HG03354 (cell line): ENCODE data around the gene ATP4A.
"Not testable (repeated sequence)": the region's sequence is repeated elsewhere in the genome, so short reads cannot be mapped to it uniquely, and the experiment has no call there.

ENCODE experiments used
- ATAC-seq: cut with Tn5 transposase; IDR thresholded peaks from one replicate; pipeline ENCODE4 v1.9.1; 2021; ENCODE audit warnings: mild to moderate bottlenecking; ENCODE audit not compliant: unreplicated experiment, poor library complexity, severe bottlenecking

Gene ATP4A

GRCh38 chr19:35563207-35563829, at the start of gene ATP4A:
ATP4A (minus strand) TSS chr19:35563658; CDS start chr19:35563629, 29 bp downstream.
- ATAC-seq, result no peak

- ATAC-seq, result peak; percentile 84
Measured at GRCh38 chr19:35612559-35613321, 49.3 kb upstream of the ATP4A start, which contains the start of gene HAUS5. HAUS5 (plus strand) TSS chr19:35612735; CDS start chr19:35612795, 60 bp downstream.

- ATAC-seq, result no peak
Measured at GRCh38 chr19:35612224-35612558, 48.7 kb upstream of the ATP4A start.

GRCh38 chr19:35609851-35610353, 46.4 kb upstream of the ATP4A start:
- no peak for ATAC-seq

- ATAC-seq, result no peak
Measured at GRCh38 chr19:35608251-35608650, 44.8 kb upstream of the ATP4A start.

GRCh38 chr19:35607661-35608060, 44.2 kb upstream of the ATP4A start:
- no peak for ATAC-seq

GRCh38 chr19:35607170-35607569, 43.7 kb upstream of the ATP4A start:
- ATAC-seq, result not testable (repeated sequence)

- not testable (repeated sequence) for ATAC-seq
Measured at GRCh38 chr19:35604436-35604835, 41.0 kb upstream of the ATP4A start.

GRCh38 chr19:35601971-35602370, 38.5 kb upstream of the ATP4A start:
- ATAC-seq, result no peak

- ATAC-seq, result peak; percentile 63
Measured at GRCh38 chr19:35596366-35596999, 33.0 kb upstream of the ATP4A start.

- no peak for ATAC-seq
Measured at GRCh38 chr19:35595928-35596327, 32.5 kb upstream of the ATP4A start.

- not testable (repeated sequence) for ATAC-seq
Measured at GRCh38 chr19:35595026-35595425, 31.6 kb upstream of the ATP4A start.

- ATAC-seq, result no peak
Measured at GRCh38 chr19:35592226-35592625, 28.8 kb upstream of the ATP4A start.

- no peak for ATAC-seq
Measured at GRCh38 chr19:35590875-35591274, 27.4 kb upstream of the ATP4A start.

GRCh38 chr19:35587321-35587720, 23.9 kb upstream of the ATP4A start:
- ATAC-seq, result no peak

GRCh38 chr19:35585848-35586247, 22.4 kb upstream of the ATP4A start, which contains the start of gene PMIS2:
PMIS2 (plus strand) TSS chr19:35586173; CDS start chr19:35586260, 87 bp downstream.
- ATAC-seq, result no peak

- no peak for ATAC-seq
Measured at GRCh38 chr19:35582760-35583159, 19.3 kb upstream of the ATP4A start.

GRCh38 chr19:35578707-35579106, 15.2 kb upstream of the ATP4A start:
- no peak for ATAC-seq

GRCh38 chr19:35577918-35578317, 14.5 kb upstream of the ATP4A start:
- ATAC-seq, result no peak

- ATAC-seq, result no peak
Measured at GRCh38 chr19:35571406-35571965, 8.0 kb upstream of the ATP4A start.
